NOMO-1 treated with DMSO at 0.1 percent for 48 hours (cell line): ENCODE results near the gene EVC2.

Experiments
- DNase-seq: peaks from one replicate; lab custom pipeline; 2025; ENCODE audit not compliant: unreplicated experiment; lab: John Stamatoyannopoulos, UW

EVC2 gene

GRCh38 chr4:5568336-5568735 lies 140.0 kb downstream of the EVC2 start:
- no peak for DNase-seq

GRCh38 chr4:5566991-5567390 lies 141.4 kb downstream of the EVC2 start:
- DNase-seq = no peak

GRCh38 chr4:5566526-5566925 lies 141.8 kb downstream of the EVC2 start:
- DNase-seq = no peak

- no peak for DNase-seq
Measured at GRCh38 chr4:5563856-5564255, 144.5 kb downstream of the EVC2 start.

- no peak for DNase-seq
Measured at GRCh38 chr4:5562476-5562875, 145.9 kb downstream of the EVC2 start.

- no peak for DNase-seq
Measured at GRCh38 chr4:5561286-5561685, 147.1 kb downstream of the EVC2 start.

GRCh38 chr4:5558502-5558901 lies 149.9 kb downstream of the EVC2 start:
- no peak for DNase-seq

GRCh38 chr4:5554376-5554775 lies 154.0 kb downstream of the EVC2 start:
- no peak for DNase-seq

GRCh38 chr4:5553801-5554200 lies 154.6 kb downstream of the EVC2 start:
- no peak for DNase-seq

GRCh38 chr4:5552451-5552850 lies 155.9 kb downstream of the EVC2 start:
- no peak for DNase-seq

GRCh38 chr4:5547651-5548249 lies 160.6 kb downstream of the EVC2 start:
- DNase-seq = no peak

GRCh38 chr4:5545271-5545670 lies 163.1 kb downstream of the EVC2 start:
- no peak for DNase-seq

GRCh38 chr4:5544762-5545161 lies 163.6 kb downstream of the EVC2 start:
- DNase-seq = no peak

GRCh38 chr4:5543681-5544080 lies 164.7 kb downstream of the EVC2 start:
- no peak for DNase-seq

GRCh38 chr4:5541169-5541568 lies 167.2 kb downstream of the EVC2 start:
- DNase-seq = no peak

GRCh38 chr4:5539584-5539983 lies 168.8 kb downstream of the EVC2 start:
- DNase-seq = no peak

GRCh38 chr4:5532100-5532499 lies 176.3 kb downstream of the EVC2 start:
- no peak for DNase-seq

- DNase-seq = no peak
Measured at GRCh38 chr4:5528031-5528436, 180.3 kb downstream of the EVC2 start.

GRCh38 chr4:5527211-5527610 lies 181.1 kb downstream of the EVC2 start:
- DNase-seq = no peak

GRCh38 chr4:5526080-5526846 lies 182.1 kb downstream of the EVC2 start:
- DNase-seq = no peak

GRCh38 chr4:5524446-5525299 lies 183.7 kb downstream of the EVC2 start:
- no peak for DNase-seq

- no peak for DNase-seq
Measured at GRCh38 chr4:5517372-5517771, 191.0 kb downstream of the EVC2 start.
